Activated CD4-positive, alpha-beta memory T cell treated with anti-CD3 and anti-CD28 coated beads for 36 hours (primary cell): Measurements from ENCODE around the gene INSR. TPM values are rescaled to one million over a fixed set of nuclear protein-coding genes. Genes with fewer than 3 reads are reported as not detected.

Source experiments
- CTCF ChIA-PET: fragments of 350-600 bp; sonication (Branson Sonifier 250); formaldehyde crosslinking; loops from one replicate; lab custom pipeline; 2021; ENCODE audit warnings: antibody characterized with exemption, inconsistent platforms; lab: Charles Lee
- POLR2A ChIA-PET: fragments of 350-600 bp; sonication (Branson Sonifier 250); formaldehyde crosslinking; loops from one replicate; lab custom pipeline; 2021; ENCODE audit warnings: antibody characterized with exemption; lab: Charles Lee
- DNase-seq: peaks from one replicate; pipeline ENCODE4 v3.0.0-alpha.2; 2020
- H3K27ac Mint-ChIP-seq: one replicate; pipeline ENCODE4 v1.8.0; 2021; ENCODE audit warnings: mixed read lengths
- H3K27me3 Mint-ChIP-seq: one replicate; pipeline ENCODE4 v1.8.0; 2021; ENCODE audit warnings: mixed read lengths
- H3K36me3 Mint-ChIP-seq: one replicate; pipeline ENCODE4 v1.8.0; 2021; ENCODE audit warnings: mixed read lengths
- H3K4me1 Mint-ChIP-seq: one replicate; pipeline ENCODE4 v1.8.0; 2021; ENCODE audit warnings: low read depth, mixed read lengths
- H3K4me3 Mint-ChIP-seq: one replicate; pipeline ENCODE4 v1.8.0; 2021; ENCODE audit warnings: mild to moderate bottlenecking, mixed read lengths
- H3K9me3 Mint-ChIP-seq: one replicate; pipeline ENCODE4 v1.8.0; 2021; ENCODE audit warnings: mixed read lengths
- intact Hi-C: fragments of 100-400 bp; cut with micrococcal nuclease; formaldehyde crosslinking; loops from one replicate; pipeline ENCODE4 v1.15.1; 2023
- total RNA-seq, 2 experiments: library from RNA; stranded (reverse); gene quantifications; one replicate each; pipeline ENCODE4 v1.2.3, GENCODE V29; 2021

The INSR gene
- total RNA-seq, 2 experiments from 2014 or later = 2.9 to 3.3 TPM

DNA sequence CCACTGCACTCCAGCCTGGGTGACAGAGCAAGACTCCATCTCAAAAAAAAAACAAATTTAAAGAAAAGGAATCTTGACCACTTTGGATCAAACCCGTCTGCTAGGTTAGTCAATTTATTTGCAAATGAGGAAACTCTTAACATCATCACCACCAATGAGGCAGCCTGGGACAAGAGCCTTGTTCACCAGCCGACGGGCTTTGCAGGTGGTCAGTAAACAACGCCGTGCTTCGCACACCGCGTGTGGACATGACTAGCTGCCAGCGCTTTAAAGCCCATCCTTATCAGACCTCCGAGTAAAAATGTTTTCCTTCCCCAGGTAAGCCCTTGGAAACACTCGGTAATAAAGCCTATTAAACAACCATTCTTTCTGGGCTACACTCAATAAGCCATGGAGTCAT, 41.9 kb downstream of the INSR start:
- Mint-ChIP-seq H3K4me1 (no peaks in the 10 kb centered on the region), H3K4me3 (no peak overlapping the region), H3K9me3 (no peaks in the 10 kb centered on the region), H3K27me3 (peaks cover 8% of the 10 kb centered on the region), H3K36me3 (no peaks in the 10 kb centered on the region), H3K27ac (no peak overlapping the region)
- intact Hi-C loops = no loop called here
- no peak for DNase-seq
- POLR2A ChIA-PET = no interaction called here
- CTCF ChIA-PET = no interaction called here

- Mint-ChIP-seq H3K4me1 (no peaks in the 10 kb centered on the region), H3K27ac (no peak overlapping the region), H3K36me3 (no peaks in the 10 kb centered on the region), H3K9me3 (peaks cover 4% of the 10 kb centered on the region), H3K4me3 (no peak overlapping the region), H3K27me3 (peaks cover 8% of the 10 kb centered on the region)
- ChIA-PET CTCF (no interaction called here), POLR2A (no interaction called here)
- DNase-seq = peak; percentile 27
- intact Hi-C loops = no loop called here
These were observed 42.7 kb downstream of the INSR start for GRCh38 chr19:7251494-7251893.

DNA sequence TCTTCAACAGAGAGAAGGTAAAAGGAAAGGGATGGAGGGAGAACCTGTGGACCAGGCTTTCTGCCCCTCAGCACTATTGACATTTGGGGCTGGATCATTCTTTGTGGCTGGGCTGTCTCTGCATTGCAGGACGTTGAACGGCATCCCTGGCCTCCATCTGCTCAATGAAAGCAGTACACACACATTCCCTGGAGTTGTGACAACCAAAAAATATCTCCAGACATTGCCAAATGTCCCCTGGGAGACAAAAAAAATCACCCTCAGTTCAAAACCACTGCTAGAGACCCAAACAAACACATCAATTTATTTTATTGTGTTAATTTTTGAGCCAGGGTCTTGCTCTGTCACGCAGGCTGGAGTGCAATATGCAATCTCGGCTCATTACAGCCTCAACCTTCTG, 43.3 kb downstream of the INSR start:
- ChIA-PET CTCF (no interaction called here), POLR2A (no interaction called here)
- Mint-ChIP-seq H3K27ac (no peak overlapping the region), H3K27me3 (peaks cover 8% of the 10 kb centered on the region), H3K9me3 (peaks cover 4% of the 10 kb centered on the region), H3K36me3 (no peaks in the 10 kb centered on the region), H3K4me3 (no peak overlapping the region), H3K4me1 (no peaks in the 10 kb centered on the region)
- DNase-seq = no peak
- intact Hi-C loops = no loop called here

GRCh38 chr19:7250057-7250596, 44.1 kb downstream of the INSR start:
- ChIA-PET POLR2A (interaction anchor here (0.7 kb wide), 1 partner anchor 48 kb away, joined by 3 read pairs; no protein-coding TSS in a partner anchor), CTCF (no interaction called here)
- Mint-ChIP-seq H3K27ac (no peak overlapping the region), H3K36me3 (no peaks in the 10 kb centered on the region), H3K4me3 (no peak overlapping the region), H3K4me1 (no peaks in the 10 kb centered on the region), H3K9me3 (peaks cover 4% of the 10 kb centered on the region), H3K27me3 (peaks cover 8% of the 10 kb centered on the region)
- no peak for DNase-seq
- intact Hi-C loops = no loop called here

DNA sequence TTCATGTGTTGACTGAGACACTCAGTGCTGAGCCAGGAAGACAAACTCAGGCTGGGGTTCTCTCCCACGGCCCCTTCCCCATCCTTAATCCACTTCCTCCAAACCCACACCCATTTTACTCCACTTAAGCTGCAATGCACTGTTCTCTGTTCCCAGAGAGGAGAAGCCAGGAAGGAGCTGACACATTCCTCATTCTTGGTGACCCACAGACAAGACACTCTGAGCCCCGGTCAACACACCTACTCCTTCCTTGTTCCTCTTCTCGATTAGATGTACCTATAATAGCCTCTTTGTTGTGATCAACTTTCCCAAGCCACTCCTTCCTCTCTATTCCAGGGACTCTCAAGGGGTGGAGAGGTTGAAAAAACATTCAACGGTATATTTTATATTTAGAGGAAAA, 47.1 kb downstream of the INSR start:
- no peak for DNase-seq
- H3K36me3 Mint-ChIP-seq = no peaks in the 10 kb centered on the region
- intact Hi-C loops = no loop called here
- ChIA-PET POLR2A (no interaction called here), CTCF (no interaction called here)
- H3K27ac Mint-ChIP-seq = no peak overlapping the region
- no peaks in the 10 kb centered on the region for H3K4me1 Mint-ChIP-seq
- H3K4me3 Mint-ChIP-seq = no peak overlapping the region
- peaks cover 4% of the 10 kb centered on the region for H3K9me3 Mint-ChIP-seq
- H3K27me3 Mint-ChIP-seq = peaks cover 8% of the 10 kb centered on the region

- Mint-ChIP-seq H3K27ac (no peak overlapping the region), H3K4me1 (no peaks in the 10 kb centered on the region), H3K9me3 (peaks cover 4% of the 10 kb centered on the region), H3K36me3 (no peaks in the 10 kb centered on the region), H3K27me3 (peaks cover 8% of the 10 kb centered on the region), H3K4me3 (no peak overlapping the region)
- intact Hi-C loops = no loop called here
- DNase-seq = no peak
- POLR2A ChIA-PET = no interaction called here
- CTCF ChIA-PET = no interaction called here
These were observed 47.6 kb downstream of the INSR start for GRCh38 chr19:7246601-7247000.

DNA sequence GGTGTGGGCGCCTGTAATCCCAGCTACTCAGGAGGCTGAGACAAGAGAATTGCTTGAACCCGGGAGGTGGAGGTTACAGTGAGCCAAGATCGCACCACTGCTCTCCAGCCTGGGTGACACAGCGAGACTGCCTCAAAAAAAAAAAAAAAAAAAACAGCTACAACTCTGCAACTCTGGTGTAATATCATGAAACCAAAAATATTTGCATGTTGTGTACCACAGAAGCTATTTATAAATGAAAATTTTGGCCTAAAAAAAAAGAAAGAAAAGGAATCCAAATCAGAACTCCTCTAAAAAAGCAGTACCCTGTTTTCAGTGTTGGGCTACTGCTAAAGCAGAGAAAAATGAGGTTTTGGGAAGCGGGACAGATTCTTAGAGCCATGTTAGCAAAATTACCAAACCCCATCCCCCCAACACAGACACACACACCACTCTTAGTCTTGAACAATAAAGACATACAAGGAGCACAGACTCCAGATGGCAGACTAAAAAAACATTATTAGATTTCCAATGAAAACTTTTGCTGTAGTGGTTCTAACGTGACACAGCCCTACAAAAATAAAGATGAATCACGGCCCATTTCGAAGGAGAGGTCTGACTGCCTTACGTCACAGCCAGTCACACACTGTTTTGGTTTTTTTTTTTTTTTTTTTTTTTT, 51.5 kb downstream of the INSR start:
- intact Hi-C loops = no loop called here
- DNase-seq = no peak
- Mint-ChIP-seq H3K27ac (no peak overlapping the region), H3K4me1 (no peaks in the 10 kb centered on the region), H3K4me3 (no peak overlapping the region), H3K27me3 (no peaks in the 10 kb centered on the region), H3K9me3 (peaks cover 15% of the 10 kb centered on the region), H3K36me3 (peaks cover 3% of the 10 kb centered on the region)
- CTCF ChIA-PET = interaction anchor here (0.7 kb wide), 1 partner anchor 24 kb away, joined by 3 read pairs; no protein-coding TSS in a partner anchor
- POLR2A ChIA-PET = no interaction called here

DNA sequence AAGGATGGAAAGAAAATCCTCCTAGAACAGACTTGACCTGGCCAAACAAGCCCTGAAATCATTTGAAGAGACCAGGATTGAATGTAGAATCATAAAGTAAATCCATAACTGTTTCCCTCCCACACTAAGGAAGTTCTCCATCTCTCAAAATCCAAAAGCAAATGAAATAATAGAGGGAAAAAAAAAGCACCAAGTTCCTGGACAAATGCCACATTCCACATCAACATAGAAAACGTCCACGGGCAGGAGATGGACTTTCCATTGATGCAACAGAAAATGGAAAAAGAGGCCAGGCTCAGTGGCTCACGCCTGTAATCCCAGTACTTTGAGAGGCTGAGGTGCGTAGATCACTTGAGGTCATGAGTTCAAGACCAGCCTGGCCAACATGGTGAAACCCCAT, 56.2 kb downstream of the INSR start:
- POLR2A ChIA-PET = no interaction called here
- CTCF ChIA-PET = no interaction called here
- intact Hi-C loops = no loop called here
- Mint-ChIP-seq H3K4me1 (no peaks in the 10 kb centered on the region), H3K27me3 (no peaks in the 10 kb centered on the region), H3K9me3 (peaks cover 10% of the 10 kb centered on the region), H3K27ac (no peak overlapping the region), H3K36me3 (peaks cover 3% of the 10 kb centered on the region), H3K4me3 (no peak overlapping the region)
- DNase-seq = no peak

GRCh38 chr19:7236153-7236552, 58.1 kb downstream of the INSR start:
- peaks cover 10% of the 10 kb centered on the region for H3K9me3 Mint-ChIP-seq

DNA sequence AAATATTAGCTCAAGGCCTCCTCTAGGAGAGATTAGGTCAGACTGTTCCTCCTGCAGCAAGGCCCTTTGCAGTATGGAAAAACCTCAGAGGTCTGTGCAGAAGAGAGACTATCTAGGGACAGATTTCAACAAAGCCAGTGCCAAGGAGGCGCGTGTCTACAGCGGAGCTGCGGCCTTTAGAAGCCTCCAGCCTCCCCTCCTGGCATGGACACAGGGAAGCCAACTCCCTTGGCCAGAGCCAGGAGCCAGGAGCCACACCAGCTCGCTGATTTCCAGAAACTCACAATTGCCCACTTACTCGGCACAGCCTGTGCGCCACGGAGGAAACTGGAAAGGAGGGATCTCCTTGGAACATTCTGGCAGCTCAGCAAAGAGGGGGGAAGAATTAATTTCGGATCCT, 63.4 kb downstream of the INSR start:
- no peak overlapping the region for H3K4me3 Mint-ChIP-seq
- no peak overlapping the region for H3K27ac Mint-ChIP-seq
- no peaks in the 10 kb centered on the region for H3K9me3 Mint-ChIP-seq
- DNase-seq = no peak
- H3K27me3 Mint-ChIP-seq = peaks cover 5% of the 10 kb centered on the region
- intact Hi-C loops = no loop called here
- no peaks in the 10 kb centered on the region for H3K36me3 Mint-ChIP-seq
- POLR2A ChIA-PET = no interaction called here
- H3K4me1 Mint-ChIP-seq = peaks cover 1% of the 10 kb centered on the region
- CTCF ChIA-PET = interaction anchor here (0.7 to 1.0 kb wide), 2 partner anchors 95 to 1055 kb away, joined by 3 read pairs; no protein-coding TSS in a partner anchor

More at GRCh38 chr19:7236153-7236552, 58.1 kb downstream of the INSR start:
- Mint-ChIP-seq H3K36me3 (peaks cover 3% of the 10 kb centered on the region), H3K27ac (no peak overlapping the region), H3K27me3 (no peaks in the 10 kb centered on the region), H3K4me1 (no peaks in the 10 kb centered on the region), H3K4me3 (no peak overlapping the region)
- ChIA-PET CTCF (interaction anchor here (1.0 kb wide), 1 partner anchor 88 kb away, joined by 4 read pairs; no protein-coding TSS in a partner anchor), POLR2A (no interaction called here)
- intact Hi-C loops = no loop called here
- no peak for DNase-seq

GRCh38 chr19:7229735-7230134, 64.5 kb downstream of the INSR start:
- no peak for DNase-seq
- Mint-ChIP-seq H3K9me3 (no peaks in the 10 kb centered on the region), H3K4me3 (no peak overlapping the region), H3K36me3 (no peaks in the 10 kb centered on the region), H3K27ac (no peak overlapping the region), H3K4me1 (peaks cover 7% of the 10 kb centered on the region), H3K27me3 (peaks cover 11% of the 10 kb centered on the region)
- POLR2A ChIA-PET = no interaction called here
- intact Hi-C loops = no loop called here
- CTCF ChIA-PET = interaction anchor here (1.0 kb wide), 1 partner anchor 96 kb away, joined by 3 read pairs; no protein-coding TSS in a partner anchor

DNA sequence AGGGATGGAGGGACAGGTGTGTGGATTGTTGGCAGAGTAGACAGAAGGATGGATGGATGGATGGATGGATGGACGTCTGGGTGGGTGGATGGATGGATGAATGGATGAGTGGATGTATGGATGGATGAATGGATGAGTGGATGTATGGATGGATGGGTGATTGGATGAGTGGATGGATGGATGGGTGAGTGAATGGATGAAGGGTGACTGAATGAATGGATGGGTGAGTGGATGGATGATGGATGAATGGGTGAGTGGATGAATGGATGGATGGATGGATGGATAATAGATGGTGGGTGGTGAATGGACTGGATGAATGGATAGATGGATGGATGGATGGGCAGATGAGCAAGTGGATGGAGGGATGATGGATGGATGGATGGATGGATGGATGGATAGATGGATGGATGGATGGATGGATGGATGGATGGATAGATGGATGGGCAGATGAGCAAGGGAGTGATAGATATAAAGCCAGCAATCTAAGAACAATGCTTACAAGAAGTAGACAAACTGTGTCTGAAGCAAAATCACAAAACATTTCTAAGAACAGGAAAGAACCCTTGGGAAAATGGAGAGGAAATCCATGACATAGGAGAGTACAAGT, 65.2 kb downstream of the INSR start:
- intact Hi-C loops = no loop called here
- Mint-ChIP-seq H3K27ac (no peak overlapping the region), H3K27me3 (peaks cover 16% of the 10 kb centered on the region), H3K4me1 (peaks cover 7% of the 10 kb centered on the region), H3K36me3 (no peaks in the 10 kb centered on the region), H3K9me3 (no peaks in the 10 kb centered on the region), H3K4me3 (no peak overlapping the region)
- ChIA-PET POLR2A (no interaction called here), CTCF (no interaction called here)
- DNase-seq = no peak
